CD4-positive, alpha-beta T cell treated with Interleukin-10 for 1 hour (primary cell): ENCODE measurements around the gene ANKDD1B.

Source experiments
- DNase-seq: peaks from one replicate; pipeline ENCODE4 v3.0.0-alpha.2; 2020

The ANKDD1B gene

DNA sequence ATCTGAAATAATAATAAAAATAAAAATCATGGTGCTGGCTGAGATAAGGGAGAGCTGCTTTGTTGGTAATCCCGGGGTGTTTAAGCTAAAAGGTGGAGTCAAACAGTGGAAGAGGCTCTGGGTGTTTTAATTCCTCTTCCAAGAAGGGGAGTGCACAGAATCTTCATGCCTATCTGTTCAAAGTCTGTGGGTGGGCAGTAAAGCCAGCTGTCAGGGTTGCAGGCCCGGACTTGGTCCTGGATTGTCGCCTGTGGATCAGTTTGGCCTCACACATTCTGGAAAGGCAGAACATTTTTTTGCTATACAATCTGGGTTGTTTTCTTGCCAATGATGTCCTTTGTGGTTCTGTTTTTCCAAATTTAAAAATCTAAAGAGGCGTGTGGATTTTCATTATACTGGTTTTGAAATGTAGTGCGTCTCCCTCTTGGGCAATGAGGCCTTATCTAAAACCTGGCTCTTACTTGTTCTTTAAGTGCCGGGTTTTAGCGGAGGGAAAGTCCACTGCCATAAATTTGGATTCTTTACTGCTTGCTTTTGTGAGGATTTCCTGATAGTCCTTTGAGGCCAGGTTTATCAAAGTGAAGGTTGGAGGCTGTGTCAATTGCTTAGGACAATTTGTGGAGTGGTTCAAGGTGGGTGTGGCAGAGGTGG is 5.8 kb downstream of the ANKDD1B start:
- no peak for DNase-seq

DNA sequence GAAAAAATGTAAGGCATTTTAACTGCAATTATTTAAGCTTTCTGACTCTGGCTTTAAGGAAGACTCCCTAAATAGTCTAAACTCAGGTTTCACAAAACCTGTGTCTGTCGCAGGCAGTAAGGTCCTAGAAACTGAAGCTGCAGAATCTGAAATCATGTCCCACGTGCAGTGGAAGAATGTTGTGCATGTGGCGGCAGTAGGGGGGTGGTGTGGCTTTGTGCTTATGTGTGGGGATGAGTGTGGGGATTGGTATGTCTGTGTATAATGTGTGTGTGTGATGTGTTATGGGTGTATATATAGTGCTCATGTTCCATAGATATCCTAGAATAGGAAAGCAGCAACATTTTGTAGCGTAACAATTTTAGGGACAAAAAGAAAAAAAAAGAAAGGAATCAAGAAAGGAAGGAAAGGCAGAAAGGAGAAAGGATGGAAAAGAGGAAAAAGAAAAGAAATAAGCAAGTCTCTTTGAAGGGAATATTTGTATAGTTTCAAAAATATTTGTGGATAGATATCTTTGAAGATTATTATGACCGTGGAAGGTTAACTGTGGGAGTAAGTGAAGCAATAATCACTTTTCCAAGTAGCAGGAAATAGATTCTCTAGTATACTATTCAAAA is 6.6 kb downstream of the ANKDD1B start:
- no peak for DNase-seq

GRCh38 chr5:75620184-75620959 is 9.1 kb downstream of the ANKDD1B start:
- no peak for DNase-seq

- DNase-seq = no peak
These were observed 11.3 kb downstream of the ANKDD1B start for GRCh38 chr5:75622564-75622963.

DNA sequence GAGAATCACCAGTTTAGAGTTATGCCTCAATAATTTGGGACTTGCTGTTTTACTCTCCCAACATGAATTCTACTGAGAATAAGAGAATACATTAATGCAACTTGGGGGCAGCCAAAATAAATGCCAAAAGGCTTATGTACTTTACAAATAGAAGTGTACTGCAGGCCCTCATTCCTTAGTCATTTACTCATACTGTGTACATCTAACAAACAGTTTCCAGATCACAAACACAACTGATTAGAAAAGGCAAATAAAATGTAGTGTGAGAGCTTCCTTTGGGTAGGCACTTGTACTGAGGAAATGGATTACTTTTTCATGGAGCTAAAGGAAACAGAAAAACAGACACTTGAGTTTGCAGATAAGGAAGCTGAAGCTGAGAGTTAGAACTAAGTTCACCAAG is 12.6 kb downstream of the ANKDD1B start:
- DNase-seq = no peak

DNA sequence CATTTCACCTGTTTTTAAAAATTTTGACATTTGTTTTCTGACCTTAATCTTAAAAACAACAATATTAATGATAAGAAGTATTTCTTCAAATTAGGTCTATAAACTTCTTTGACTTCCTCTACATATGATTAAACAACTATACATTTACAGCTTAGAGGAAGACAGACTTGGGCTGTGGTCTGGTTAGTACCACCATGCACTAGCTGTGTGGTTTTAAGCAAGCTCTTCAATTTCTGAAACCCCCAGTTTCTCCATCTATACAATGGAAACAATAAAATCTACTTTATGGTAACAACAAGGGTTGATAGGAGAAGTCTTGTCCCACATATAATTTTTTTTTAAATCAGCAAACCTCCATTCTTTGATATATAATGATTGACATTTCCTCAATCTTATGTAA is 15.7 kb downstream of the ANKDD1B start:
- DNase-seq = no peak

- DNase-seq = no peak
These were observed 16.5 kb downstream of the ANKDD1B start for GRCh38 chr5:75627801-75628200.

DNA sequence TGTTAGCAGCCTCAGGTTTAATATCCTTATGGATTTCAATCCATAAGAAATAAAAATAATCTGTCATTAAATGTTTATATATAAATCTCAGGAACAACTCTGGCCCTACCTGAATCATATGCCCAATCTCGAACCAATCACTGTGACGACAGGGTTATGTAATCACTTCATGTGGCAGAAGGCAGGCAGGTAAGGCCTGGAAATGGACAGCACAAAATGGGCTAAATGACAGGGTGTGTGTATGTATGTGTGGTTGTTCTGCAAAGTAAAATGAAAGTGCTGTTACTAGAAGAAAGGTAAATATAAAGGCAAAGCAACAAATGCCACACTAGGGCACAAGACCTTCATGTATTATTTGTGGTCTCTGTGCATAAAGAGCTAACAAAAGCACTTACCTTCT is 19.6 kb downstream of the ANKDD1B start:
- DNase-seq = no peak

- no peak for DNase-seq
These were observed 21.1 kb downstream of the ANKDD1B start for GRCh38 chr5:75632321-75632720.

GRCh38 chr5:75637949-75638348 is 26.7 kb downstream of the ANKDD1B start:
- DNase-seq = no peak

GRCh38 chr5:75639535-75640311 is 28.5 kb downstream of the ANKDD1B start:
- DNase-seq = no peak

GRCh38 chr5:75640395-75640794 is 29.1 kb downstream of the ANKDD1B start:
- no peak for DNase-seq

- no peak for DNase-seq
These were observed 29.6 kb downstream of the ANKDD1B start for GRCh38 chr5:75640826-75641225.

GRCh38 chr5:75648712-75649111 is 37.5 kb downstream of the ANKDD1B start:
- no peak for DNase-seq

DNA sequence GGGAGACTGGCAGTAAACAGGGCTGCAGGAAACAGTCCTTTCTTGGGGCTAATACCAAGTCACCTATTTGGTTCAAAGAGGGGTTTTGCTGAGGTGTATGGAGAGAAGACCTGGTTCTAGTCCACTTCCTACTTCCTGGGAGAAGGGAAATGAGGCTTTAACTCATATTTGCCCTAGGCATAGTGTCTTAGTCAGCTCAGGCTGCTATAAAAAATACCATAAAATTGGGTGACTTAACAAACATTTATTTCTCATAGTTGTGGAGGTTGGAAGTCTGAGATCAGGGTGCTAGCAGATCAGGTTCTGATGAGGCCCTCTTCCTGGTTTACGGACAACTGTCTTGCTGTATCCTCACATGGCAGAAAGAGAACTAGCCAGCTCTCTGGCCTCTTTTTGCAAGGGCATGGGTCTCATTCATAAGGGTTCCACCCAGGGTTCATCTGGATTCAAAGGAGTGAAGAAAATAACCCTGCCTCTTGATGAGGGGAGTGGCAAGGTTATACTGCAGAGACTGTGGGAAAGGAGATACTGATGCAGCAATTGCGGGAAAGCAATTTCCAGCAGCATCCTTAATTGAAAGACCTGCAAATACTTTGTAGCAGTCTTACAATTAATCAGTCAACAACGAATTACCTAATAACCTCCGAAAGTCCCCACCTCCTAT is 40.5 kb downstream of the ANKDD1B start:
- no peak for DNase-seq

DNA sequence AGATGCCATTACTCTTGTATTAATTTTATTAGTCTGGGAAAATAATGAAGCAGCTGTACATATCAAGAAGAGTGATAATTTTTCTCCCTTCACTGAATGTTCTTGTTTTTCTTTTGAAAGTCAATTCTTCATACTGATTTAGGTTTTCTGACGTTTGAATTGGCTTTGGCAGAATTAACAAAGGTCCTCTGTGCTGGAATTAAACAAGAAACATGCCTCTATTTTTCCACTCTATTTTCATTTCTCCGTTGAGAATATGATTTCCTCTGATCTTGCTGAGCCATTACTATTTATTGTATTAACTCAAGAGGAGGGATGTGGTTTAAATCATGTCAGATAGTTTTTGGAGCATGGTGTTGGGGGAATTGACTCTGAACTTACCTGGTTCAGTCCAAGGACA is 42.3 kb downstream of the ANKDD1B start:
- no peak for DNase-seq

DNA sequence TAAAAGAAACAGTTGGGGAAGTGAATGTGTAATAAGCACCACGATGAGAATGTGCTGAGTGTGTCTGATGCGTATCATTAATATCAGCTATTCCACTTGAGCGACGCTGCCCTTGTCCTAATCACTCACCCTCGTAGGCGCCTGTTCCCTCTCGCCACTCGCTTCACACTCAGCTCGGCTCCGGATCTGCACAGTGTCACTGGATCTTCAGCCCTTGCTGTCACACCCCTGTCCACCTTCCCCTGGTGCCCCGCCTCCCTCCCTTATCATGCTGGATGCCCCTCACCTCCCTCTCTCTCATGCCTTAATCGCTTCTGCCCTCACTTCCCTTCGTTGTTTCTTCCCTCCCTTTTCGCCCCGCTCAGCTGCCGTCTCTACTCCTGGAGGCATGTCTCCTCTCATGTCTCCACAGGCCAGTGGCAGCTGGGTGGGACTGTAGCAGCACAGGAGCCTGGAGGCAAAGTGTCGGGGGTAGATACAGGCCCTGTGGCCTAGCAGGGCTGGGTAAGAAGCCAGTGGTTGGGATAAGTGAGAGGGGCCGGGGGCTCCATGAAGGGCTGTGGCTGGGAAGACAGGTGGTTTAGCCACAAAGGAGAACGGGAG is 43.5 kb downstream of the ANKDD1B start:
- DNase-seq = no peak

DNA sequence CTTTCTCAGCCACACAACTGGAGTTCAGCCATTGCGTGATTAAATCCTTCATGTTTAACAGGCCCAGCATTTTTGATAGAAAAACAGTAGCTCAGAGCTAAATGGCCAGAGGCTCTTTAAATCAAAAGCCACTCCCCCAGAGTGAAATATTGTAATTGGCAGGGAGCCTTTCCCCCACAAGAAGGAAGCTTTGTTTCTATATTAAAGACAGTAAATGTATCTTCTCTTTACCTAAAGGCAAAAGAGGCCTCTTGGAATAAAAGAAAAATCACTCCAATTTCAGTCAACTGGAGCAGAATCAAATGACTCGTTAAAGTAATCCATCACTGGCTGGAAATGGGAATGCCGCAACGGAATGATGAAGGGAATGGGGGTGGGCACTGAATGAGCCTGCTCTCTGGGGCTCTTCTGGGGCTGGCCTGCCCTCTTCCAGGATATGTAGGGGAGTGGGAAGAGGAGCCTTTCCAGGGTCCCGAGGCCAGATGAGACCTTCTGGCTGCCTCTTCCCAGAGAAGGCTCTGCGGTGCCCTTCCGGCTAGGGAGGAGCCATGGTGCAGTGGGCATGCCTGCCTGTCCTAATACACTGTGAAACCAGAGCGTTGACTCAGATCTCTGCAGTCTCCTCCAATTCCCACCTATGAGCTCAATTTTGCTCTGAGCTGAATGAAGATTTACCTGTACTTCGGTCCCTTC is 45.2 kb downstream of the ANKDD1B start:
- DNase-seq = no peak

DNA sequence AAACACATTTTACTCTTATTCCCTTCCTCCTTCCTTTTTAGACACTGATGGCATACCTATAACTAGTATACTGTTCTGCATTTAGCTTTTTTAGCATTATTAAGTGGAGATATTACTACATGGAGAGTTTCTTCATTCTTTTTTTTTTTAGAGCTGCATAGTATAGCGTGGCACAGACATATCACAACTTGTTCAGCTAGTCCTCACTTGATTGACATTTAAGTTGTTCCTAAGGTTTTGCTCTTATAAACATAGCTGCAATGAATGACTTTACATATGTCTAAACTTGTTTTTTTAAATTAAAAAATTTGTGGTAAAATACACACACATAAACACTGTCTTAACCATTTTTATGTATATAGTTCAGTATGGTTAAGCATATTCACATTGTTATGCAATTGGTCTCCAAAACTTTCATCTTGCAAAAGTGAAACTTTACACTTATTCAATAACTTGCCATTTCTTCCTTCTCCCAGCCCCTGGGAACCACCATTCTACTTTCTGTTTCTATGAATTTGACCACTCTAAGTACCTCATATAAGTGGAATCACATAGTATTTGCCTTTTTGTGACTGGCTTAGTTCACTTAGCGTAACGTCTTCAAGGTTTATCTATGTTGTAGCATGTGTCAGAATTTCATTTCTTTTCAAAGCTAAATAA is 48.7 kb downstream of the ANKDD1B start:
- no peak for DNase-seq

GRCh38 chr5:75660678-75661465 is 49.6 kb downstream of the ANKDD1B start:
- no peak for DNase-seq
